MM.1S (cell line): ENCODE measurements around the gene CDK12.

Source experiments
- DNase-seq: peaks from one replicate; pipeline ENCODE4 v3.0.0-alpha.2; 2015
- H2AFZ ChIP-seq: fragments of 300-600 bp; sonication (generic); 2 replicates; pipeline ENCODE4 v1.6.0; 2016; ENCODE audit warnings: antibody characterized with exemption, low read length
- H3F3A ChIP-seq: fragments of 300-600 bp; sonication (generic); 2 replicates; pipeline ENCODE4 v1.6.1; 2016; ENCODE audit warnings: mild to moderate bottlenecking, antibody characterized with exemption, low read length, moderate library complexity, mixed read lengths; ENCODE audit not compliant: insufficient read depth
- H3K27ac ChIP-seq: fragments of 300-600 bp; sonication (generic); 2 replicates; pipeline ENCODE4 v1.5.1; 2016; ENCODE audit warnings: mild to moderate bottlenecking, low read length
- H3K27me3 ChIP-seq: fragments of 300-600 bp; sonication (generic); replicated peaks from 2 replicates; pipeline ENCODE4 v1.6.0; 2016; ENCODE audit warnings: low read length; ENCODE audit not compliant: insufficient read depth
- H3K36me3 ChIP-seq: fragments of 300-600 bp; sonication (generic); replicated peaks from 2 replicates; pipeline ENCODE4 v1.6.1; 2016; ENCODE audit warnings: mild to moderate bottlenecking, low read length, mixed read lengths; ENCODE audit not compliant: insufficient read depth
- H3K4me1 ChIP-seq: fragments of 300-600 bp; sonication (generic); 2 replicates; pipeline ENCODE4 v1.6.1; 2016; ENCODE audit warnings: low read length, mixed read lengths
- H3K4me2 ChIP-seq: fragments of 300-600 bp; sonication (generic); 2 replicates; pipeline ENCODE4 v1.6.0; 2016; ENCODE audit warnings: low read depth, low read length
- H3K4me3 ChIP-seq: fragments of 300-600 bp; sonication (generic); 2 replicates; pipeline ENCODE4 v1.5.1; 2016; ENCODE audit warnings: low read length, mixed read lengths
- H3K79me2 ChIP-seq: fragments of 300-600 bp; sonication (generic); 2 replicates; pipeline ENCODE4 v1.6.1; 2016; ENCODE audit warnings: mixed run types, low read length, mixed read lengths
- H3K9ac ChIP-seq: fragments of 300-600 bp; sonication (generic); 2 replicates; pipeline ENCODE4 v1.6.1; 2016; ENCODE audit warnings: low read length, mixed read lengths
- H3K9me2 ChIP-seq: fragments of 300-600 bp; sonication (generic); replicated peaks from 2 replicates; pipeline ENCODE4 v1.6.1; 2016; ENCODE audit warnings: mild to moderate bottlenecking, low read length, mixed read lengths; ENCODE audit not compliant: insufficient read depth
- H3K9me3 ChIP-seq: fragments of 300-600 bp; sonication (generic); replicated peaks from 2 replicates; pipeline ENCODE4 v1.6.1; 2016; ENCODE audit warnings: mild to moderate bottlenecking, low read length, mixed read lengths; ENCODE audit not compliant: insufficient read depth
- H4K20me1 ChIP-seq: fragments of 300-600 bp; sonication (generic); 2 replicates; pipeline ENCODE4 v1.6.1; 2016; ENCODE audit warnings: mild to moderate bottlenecking, low read length, moderate library complexity, mixed read lengths; ENCODE audit not compliant: insufficient read depth
- CTCF ChIP-seq: fragments of 300-600 bp; sonication (generic); IDR thresholded peaks from 2 replicates; pipeline ENCODE4 v1.5.1; 2016; ENCODE audit warnings: antibody characterized with exemption, low read length, mixed read lengths
- EZH2 ChIP-seq: fragments of 300-600 bp; sonication (generic); optimal IDR thresholded peaks from 2 replicates; pipeline ENCODE3; 2017; ENCODE audit warnings: low read depth, mild to moderate bottlenecking, antibody characterized with exemption, low read length, mixed read lengths
- EZH2phosphoT487 ChIP-seq: fragments of 300-600 bp; sonication (generic); IDR thresholded peaks from 2 replicates; pipeline ENCODE4 v1.6.1; 2018; ENCODE audit warnings: antibody characterized with exemption, low read length

CDK12 gene

GRCh38 chr17:39553341-39553945, 92.2 kb downstream of the CDK12 start:
- H3K9ac ChIP-seq: no peak overlapping the region
- no peak overlapping the region for H3K27ac ChIP-seq
- H2AFZ ChIP-seq: no peak overlapping the region
- H3K9me2 ChIP-seq: no peaks in the 10 kb centered on the region
- H3K36me3 ChIP-seq: no peaks in the 10 kb centered on the region
- H3K4me3 ChIP-seq: no peak overlapping the region
- H4K20me1 ChIP-seq: no peaks in the 10 kb centered on the region
- no peaks in the 10 kb centered on the region for H3K79me2 ChIP-seq
- TF ChIP-seq CTCF (no peak), EZH2phosphoT487 (no peak), EZH2 (no peak)
- H3K4me2 ChIP-seq: no peak overlapping the region
- H3K27me3 ChIP-seq: no peaks in the 10 kb centered on the region
- no peak for DNase-seq
- no peaks in the 10 kb centered on the region for H3F3A ChIP-seq
- no peaks in the 10 kb centered on the region for H3K9me3 ChIP-seq
- H3K4me1 ChIP-seq: no peaks in the 10 kb centered on the region

GRCh38 chr17:39555368-39555767, 94.1 kb downstream of the CDK12 start:
- DNase-seq: no peak
- H2AFZ ChIP-seq: no peak overlapping the region
- no peak overlapping the region for H3K4me2 ChIP-seq
- no peak overlapping the region for H3K27ac ChIP-seq
- H3K4me1 ChIP-seq: no peaks in the 10 kb centered on the region
- H3F3A ChIP-seq: no peaks in the 10 kb centered on the region
- no peaks in the 10 kb centered on the region for H4K20me1 ChIP-seq
- H3K79me2 ChIP-seq: no peaks in the 10 kb centered on the region
- no peaks in the 10 kb centered on the region for H3K36me3 ChIP-seq
- H3K9me3 ChIP-seq: no peaks in the 10 kb centered on the region
- no peaks in the 10 kb centered on the region for H3K27me3 ChIP-seq
- H3K9me2 ChIP-seq: no peaks in the 10 kb centered on the region
- TF ChIP-seq EZH2phosphoT487: no peak
- TF ChIP-seq CTCF: no peak
- TF ChIP-seq EZH2: no peak
- H3K9ac ChIP-seq: no peak overlapping the region
- H3K4me3 ChIP-seq: no peak overlapping the region

GRCh38 chr17:39556423-39556822, 95.1 kb downstream of the CDK12 start:
- Histone ChIP-seq H3F3A (no peaks in the 10 kb centered on the region), H3K4me1 (no peaks in the 10 kb centered on the region), H3K9me2 (no peaks in the 10 kb centered on the region), H3K27me3 (no peaks in the 10 kb centered on the region), H3K9ac (no peak overlapping the region), H3K9me3 (no peaks in the 10 kb centered on the region), H2AFZ (no peak overlapping the region), H3K4me2 (no peak overlapping the region), H3K79me2 (no peaks in the 10 kb centered on the region), H4K20me1 (no peaks in the 10 kb centered on the region), H3K36me3 (no peaks in the 10 kb centered on the region), H3K27ac (no peak overlapping the region), H3K4me3 (no peak overlapping the region)
- no peak for DNase-seq
- TF ChIP-seq CTCF (no peak), EZH2 (no peak), EZH2phosphoT487 (no peak)
